Activated T-cell treated with anti-CD3 and anti-CD28 coated beads, Interleukin-2, amount 50 U/mL, for 72 hours (primary cell): ENCODE measurements around the gene ATP2B1. TPM values are rescaled to one million over a fixed set of nuclear protein-coding genes. Genes with fewer than 3 reads are reported as not detected.

Experiments
- ATAC-seq, 2 donors: fragments of 150-1000 bp; cut with Tn5 transposase; replicated peaks in 1 of 2; 2 replicates each; pipeline ENCODE4 v1.10.0; 2021; ENCODE audit warnings: moderate library complexity in 2 of 2, mild to moderate bottlenecking in 1 of 2
- DNase-seq, 2 donors: peaks; one replicate each; pipeline ENCODE4 v3.0.0; 2021 to 2022; ENCODE audit warnings: mixed read lengths in 1 of 2
- H3K27ac Mint-ChIP-seq: one replicate; pipeline ENCODE4 v1.8.0; 2022; ENCODE audit warnings: mild to moderate bottlenecking, moderate library complexity, mixed read lengths
- H3K27me3 Mint-ChIP-seq: one replicate; pipeline ENCODE4 v1.8.0; 2022; ENCODE audit warnings: low read depth, mixed read lengths
- H3K36me3 Mint-ChIP-seq, 2 donors: one replicate each; pipeline ENCODE4 v1.8.0; 2022; ENCODE audit warnings: mixed read lengths in 2 of 2, mild to moderate bottlenecking in 1 of 2; ENCODE audit not compliant: insufficient read depth in 2 of 2
- H3K4me1 Mint-ChIP-seq: one replicate; pipeline ENCODE4 v1.8.0; 2022; ENCODE audit warnings: low read depth, mixed read lengths
- H3K4me3 Mint-ChIP-seq, 2 donors: one replicate each; pipeline ENCODE4 v1.8.0; 2022; ENCODE audit warnings: mild to moderate bottlenecking in 2 of 2, mixed read lengths in 2 of 2, moderate library complexity in 2 of 2
- H3K9me3 Mint-ChIP-seq, 2 donors: one replicate each; pipeline ENCODE4 v1.8.0; 2022; ENCODE audit warnings: mixed read lengths in 2 of 2
- total RNA-seq, 2 donors: library from RNA; stranded (reverse); gene quantifications; one replicate each; pipeline ENCODE4 v1.2.3, GENCODE V29; 2022

ATP2B1 gene
- total RNA-seq, 2 donors from 2014 or later = 19.4 to 25.5 TPM

GRCh38 chr12:89657066-89657465, 51.6 kb downstream of the ATP2B1 start:
- Mint-ChIP-seq H3K4me1 (peaks cover 31% of the 10 kb centered on the region), H3K27me3 (no peaks in the 10 kb centered on the region), H3K9me3 (peaks cover 0 to under 1% of the 10 kb centered on the region in 2 donors), H3K36me3 (peaks cover 2 to 11% of the 10 kb centered on the region in 2 donors), H3K4me3 (no peak overlapping the region), H3K27ac (no peak overlapping the region)
- DNase-seq (no peak), ATAC-seq (no peak)

- Mint-ChIP-seq H3K27me3 (no peaks in the 10 kb centered on the region), H3K27ac (no peak overlapping the region)
These were observed 52.8 kb downstream of the ATP2B1 start for GRCh38 chr12:89655841-89656240.

GRCh38 chr12:89651192-89651591, 57.4 kb downstream of the ATP2B1 start:
- H3K27ac Mint-ChIP-seq = no peak overlapping the region

More at GRCh38 chr12:89655841-89656240, 52.8 kb downstream of the ATP2B1 start:
- peaks cover 2 to 15% of the 10 kb centered on the region in 2 donors for H3K36me3 Mint-ChIP-seq
- ATAC-seq = no peak
- peaks cover 2% of the 10 kb centered on the region in 2 donors for H3K9me3 Mint-ChIP-seq
- H3K4me3 Mint-ChIP-seq = no peak overlapping the region
- no peak for DNase-seq
- H3K4me1 Mint-ChIP-seq = peaks cover 24% of the 10 kb centered on the region

GRCh38 chr12:89650239-89650638, 58.4 kb downstream of the ATP2B1 start:
- ATAC-seq (no peak), DNase-seq (no peak)
- Mint-ChIP-seq H3K27ac (no peak overlapping the region), H3K4me3 (no peak overlapping the region), H3K36me3 (peaks cover 7 to 24% of the 10 kb centered on the region in 2 donors), H3K4me1 (peaks cover 6% of the 10 kb centered on the region), H3K27me3 (no peaks in the 10 kb centered on the region), H3K9me3 (peaks cover 2 to 4% of the 10 kb centered on the region in 2 donors)

More at GRCh38 chr12:89651192-89651591, 57.4 kb downstream of the ATP2B1 start:
- peaks cover 6% of the 10 kb centered on the region for H3K4me1 Mint-ChIP-seq
- H3K9me3 Mint-ChIP-seq = peaks cover 2 to 4% of the 10 kb centered on the region in 2 donors
- ATAC-seq = no peak
- no peak for DNase-seq
- no peak overlapping the region for H3K4me3 Mint-ChIP-seq
- H3K27me3 Mint-ChIP-seq = no peaks in the 10 kb centered on the region
- peaks cover 7 to 28% of the 10 kb centered on the region in 2 donors for H3K36me3 Mint-ChIP-seq

- no peak for DNase-seq
- Mint-ChIP-seq H3K36me3 (peaks cover 7 to 23% of the 10 kb centered on the region in 2 donors), H3K9me3 (peaks cover 2 to 4% of the 10 kb centered on the region in 2 donors), H3K4me3 (no peak overlapping the region), H3K27ac (no peak overlapping the region), H3K4me1 (peaks cover 1% of the 10 kb centered on the region), H3K27me3 (no peaks in the 10 kb centered on the region)
- no peak for ATAC-seq
These were observed 58.8 kb downstream of the ATP2B1 start for GRCh38 chr12:89649820-89650219.

GRCh38 chr12:89649139-89649538, 59.5 kb downstream of the ATP2B1 start:
- Mint-ChIP-seq H3K4me3 (no peak overlapping the region), H3K4me1 (no peaks in the 10 kb centered on the region), H3K36me3 (peaks cover 7 to 23% of the 10 kb centered on the region in 2 donors), H3K27ac (no peak overlapping the region), H3K9me3 (peaks cover 2 to 4% of the 10 kb centered on the region in 2 donors), H3K27me3 (no peaks in the 10 kb centered on the region)
- ATAC-seq (no peak), DNase-seq (no peak)

GRCh38 chr12:89648211-89648930, 60.3 kb downstream of the ATP2B1 start:
- Mint-ChIP-seq H3K4me1 (no peaks in the 10 kb centered on the region), H3K27ac (no peak overlapping the region), H3K36me3 (peaks cover 7 to 20% of the 10 kb centered on the region in 2 donors), H3K27me3 (no peaks in the 10 kb centered on the region), H3K4me3 (no peak overlapping the region), H3K9me3 (peaks cover 2 to 4% of the 10 kb centered on the region in 2 donors)
- DNase-seq (no peak), ATAC-seq (no peak)

- Mint-ChIP-seq H3K27me3 (no peaks in the 10 kb centered on the region), H3K4me1 (no peaks in the 10 kb centered on the region), H3K36me3 (peaks cover 7 to 20% of the 10 kb centered on the region in 2 donors), H3K9me3 (peaks cover 0 to 2% of the 10 kb centered on the region in 2 donors), H3K4me3 (no peak overlapping the region), H3K27ac (peak overlapping the region; percentile 39)
- ATAC-seq (no peak), DNase-seq (no peak)
These were observed 63.2 kb downstream of the ATP2B1 start for GRCh38 chr12:89645434-89645833.

- H3K27ac Mint-ChIP-seq = no peak overlapping the region
- DNase-seq = no peak
- H3K9me3 Mint-ChIP-seq = no peaks in the 10 kb centered on the region
- H3K27me3 Mint-ChIP-seq = no peaks in the 10 kb centered on the region
- no peak for ATAC-seq
- no peaks in the 10 kb centered on the region for H3K4me1 Mint-ChIP-seq
- H3K4me3 Mint-ChIP-seq = no peak overlapping the region
- peaks cover 2 to 10% of the 10 kb centered on the region in 2 donors for H3K36me3 Mint-ChIP-seq
These were observed 65.7 kb downstream of the ATP2B1 start for GRCh38 chr12:89642959-89643358.

GRCh38 chr12:89636776-89637160, 71.9 kb downstream of the ATP2B1 start:
- Mint-ChIP-seq H3K9me3 (no peaks in the 10 kb centered on the region), H3K27me3 (no peaks in the 10 kb centered on the region), H3K36me3 (peaks cover 4 to 13% of the 10 kb centered on the region in 2 donors), H3K4me1 (peaks cover 16% of the 10 kb centered on the region), H3K4me3 (peak overlapping the region in 1 of 2 donors; percentile 31), H3K27ac (peak overlapping the region; percentile 36)
- peak in 1 of 2 donors; percentile 42 for ATAC-seq
- DNase-seq = no peak

GRCh38 chr12:89636052-89636775, 72.4 kb downstream of the ATP2B1 start:
- Mint-ChIP-seq H3K9me3 (no peaks in the 10 kb centered on the region), H3K4me3 (peak overlapping the region in 1 of 2 donors; percentile 31), H3K27me3 (no peaks in the 10 kb centered on the region), H3K36me3 (peaks cover 4 to 13% of the 10 kb centered on the region in 2 donors), H3K27ac (peak overlapping the region; percentile 34), H3K4me1 (peaks cover 16% of the 10 kb centered on the region)
- DNase-seq (no peak), ATAC-seq (peak; percentile 82 to 91)

GRCh38 chr12:89634508-89634907, 74.1 kb downstream of the ATP2B1 start:
- no peak overlapping the region for H3K4me3 Mint-ChIP-seq
- H3K36me3 Mint-ChIP-seq = peaks cover 1 to 5% of the 10 kb centered on the region in 2 donors
- peaks cover 16% of the 10 kb centered on the region for H3K4me1 Mint-ChIP-seq
- no peak overlapping the region for H3K27ac Mint-ChIP-seq
- no peak for ATAC-seq
- H3K27me3 Mint-ChIP-seq = no peaks in the 10 kb centered on the region
- no peak for DNase-seq
- no peaks in the 10 kb centered on the region for H3K9me3 Mint-ChIP-seq

GRCh38 chr12:89632778-89633177, 75.9 kb downstream of the ATP2B1 start:
- no peak overlapping the region for H3K4me3 Mint-ChIP-seq
- peaks cover 16% of the 10 kb centered on the region for H3K4me1 Mint-ChIP-seq
- peaks cover 1 to 13% of the 10 kb centered on the region in 2 donors for H3K36me3 Mint-ChIP-seq
- no peak overlapping the region for H3K27ac Mint-ChIP-seq
- DNase-seq = no peak
- ATAC-seq = no peak
- no peaks in the 10 kb centered on the region for H3K27me3 Mint-ChIP-seq
- no peaks in the 10 kb centered on the region for H3K9me3 Mint-ChIP-seq
